NCI-H1930 (cell line): ENCODE measurements around the gene CDS2.

Source experiments
- DNase-seq, 2 experiments: peaks; one replicate each; lab custom pipeline; 2025; lab: John Stamatoyannopoulos, UW

CDS2 gene

DNA sequence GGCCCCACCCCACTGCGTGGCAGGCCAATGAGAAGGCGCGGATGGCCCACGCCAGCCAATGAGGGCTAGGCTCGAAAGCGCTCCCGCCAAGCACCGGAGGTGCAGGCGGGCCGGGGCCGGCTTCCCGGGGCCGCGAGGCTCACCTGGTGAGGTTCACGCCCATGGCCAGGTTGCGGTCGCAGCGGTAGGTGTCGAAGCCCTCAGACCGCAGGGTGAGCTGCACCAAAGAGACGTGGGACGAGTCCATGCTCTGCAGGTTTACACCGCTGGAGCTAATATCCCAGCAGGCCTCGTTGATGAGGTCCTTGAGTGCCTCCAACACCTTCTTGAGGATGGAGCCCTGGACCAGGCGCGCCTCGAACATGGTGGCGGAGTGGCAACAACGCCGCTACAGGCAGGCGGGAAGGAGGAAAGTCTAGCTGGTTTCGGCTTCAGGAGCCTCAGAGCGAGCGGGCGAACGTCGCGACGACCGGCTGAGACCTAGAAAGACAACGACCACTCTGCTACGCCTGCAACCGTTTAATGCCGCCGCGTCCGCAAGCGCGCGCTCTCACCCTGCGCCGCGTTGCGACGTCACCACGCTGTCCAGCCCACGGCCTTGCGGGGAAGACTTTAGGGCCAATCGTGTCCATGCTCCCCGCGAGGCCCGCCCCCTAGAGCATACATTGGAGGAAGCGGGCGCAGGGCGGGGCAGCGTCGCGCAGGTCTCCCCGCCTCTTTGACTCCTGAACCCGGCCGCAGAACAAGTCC is 7.2 kb upstream of the CDS2 start, which contains the start of gene PCNA:
Gene PCNA (minus strand): TSS at position 524 of the 750 bp plus-strand sequence. CDS start 160 bp downstream, at position 364.
- DNase-seq = peak; percentile 94 to 96

DNA sequence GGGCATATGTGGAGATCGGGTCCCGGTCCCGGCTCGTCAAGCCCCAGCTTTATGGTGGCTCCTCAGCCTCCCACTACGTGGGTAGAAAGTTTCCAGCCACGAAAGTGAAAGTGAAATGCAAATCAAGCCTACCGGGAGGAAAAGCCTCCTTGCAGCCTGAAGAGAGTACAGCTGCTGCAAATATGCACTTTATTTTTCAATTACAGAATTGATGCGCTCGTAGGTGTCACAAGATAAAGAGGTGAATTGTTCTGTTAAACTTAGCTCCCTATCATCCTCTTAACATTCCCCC is 6.7 kb upstream of the CDS2 start:
- no peak for DNase-seq

DNA sequence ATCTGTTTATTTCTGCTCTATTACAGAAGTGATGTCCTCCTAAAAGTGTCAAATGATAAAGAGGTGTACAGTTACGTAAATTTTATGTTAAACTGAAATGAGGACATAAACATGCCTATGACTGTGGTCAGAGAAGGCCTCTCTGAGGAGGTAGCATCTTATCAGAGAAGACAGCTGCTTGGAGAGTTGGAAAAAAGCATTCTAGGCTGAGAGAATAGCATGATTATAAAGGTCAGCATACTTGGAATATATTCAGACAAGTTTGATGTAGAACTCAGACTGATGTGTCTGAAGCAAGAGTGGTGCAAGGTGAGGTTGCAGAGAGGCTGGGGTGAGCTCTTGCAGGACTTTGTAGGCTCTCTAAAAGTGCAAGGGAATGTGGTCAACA is 3.9 kb upstream of the CDS2 start:
- DNase-seq = no peak

DNA sequence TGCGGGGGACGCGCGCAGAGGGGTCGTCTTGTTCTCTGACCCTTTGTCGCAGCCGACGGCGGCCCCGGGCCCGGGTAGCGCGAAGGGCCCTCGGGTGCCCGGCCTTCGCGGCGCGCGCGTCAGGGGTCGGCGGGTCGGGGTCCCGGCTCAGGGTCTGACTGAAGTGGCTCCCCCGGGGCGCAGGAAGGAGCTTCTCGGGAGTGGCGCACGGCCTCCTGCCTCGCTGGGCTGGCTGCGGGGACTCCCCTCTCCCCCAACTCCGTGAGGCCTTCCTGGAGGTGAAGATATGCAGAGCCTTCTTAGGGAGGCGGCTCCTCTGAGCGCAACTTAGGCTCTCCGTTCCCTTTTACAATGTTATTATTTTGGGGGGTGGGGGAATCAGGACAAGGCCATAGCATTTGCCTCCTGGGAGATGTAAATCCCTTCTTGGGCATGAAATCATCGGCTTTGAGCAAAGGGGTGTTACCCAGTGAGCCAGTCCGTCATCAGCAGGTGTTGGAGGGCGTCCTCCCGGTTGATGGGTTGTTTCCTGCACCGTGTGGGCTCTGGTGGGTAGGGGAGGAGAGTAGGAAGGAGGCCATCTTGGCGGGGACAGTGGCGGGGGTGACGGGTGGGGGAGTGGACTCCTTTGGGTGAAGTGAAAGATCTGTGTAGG is 523 bp downstream of the CDS2 start:
- peak in 1 of 2 experiments; percentile 14 for DNase-seq

DNA sequence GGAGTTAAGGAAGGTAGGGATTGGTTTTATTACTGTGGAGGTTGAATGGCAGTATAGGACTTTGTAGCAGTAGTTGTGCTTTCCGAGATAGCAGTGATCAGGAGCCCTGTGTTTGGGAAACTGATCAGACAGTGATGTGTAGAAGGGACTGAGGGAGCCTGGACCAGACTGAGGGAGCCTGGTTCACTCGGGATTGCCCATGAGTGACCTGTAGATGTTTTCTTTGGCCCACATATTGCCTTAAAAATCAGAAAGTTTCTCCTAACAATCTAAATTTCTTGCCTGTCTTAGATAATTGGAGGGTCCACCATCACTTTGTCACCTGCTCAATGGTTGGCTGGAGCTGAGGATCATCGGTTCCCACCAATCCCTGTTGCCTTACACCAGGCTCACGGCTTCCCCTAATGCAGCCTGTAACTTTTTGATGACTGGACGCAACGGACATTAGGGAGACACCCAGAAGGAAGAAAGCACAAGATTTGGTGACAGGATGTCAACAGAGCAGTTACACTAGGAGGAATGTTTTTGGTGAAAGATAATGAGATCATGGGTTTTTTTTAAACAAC is 1.1 kb downstream of the CDS2 start:
- no peak for DNase-seq

DNA sequence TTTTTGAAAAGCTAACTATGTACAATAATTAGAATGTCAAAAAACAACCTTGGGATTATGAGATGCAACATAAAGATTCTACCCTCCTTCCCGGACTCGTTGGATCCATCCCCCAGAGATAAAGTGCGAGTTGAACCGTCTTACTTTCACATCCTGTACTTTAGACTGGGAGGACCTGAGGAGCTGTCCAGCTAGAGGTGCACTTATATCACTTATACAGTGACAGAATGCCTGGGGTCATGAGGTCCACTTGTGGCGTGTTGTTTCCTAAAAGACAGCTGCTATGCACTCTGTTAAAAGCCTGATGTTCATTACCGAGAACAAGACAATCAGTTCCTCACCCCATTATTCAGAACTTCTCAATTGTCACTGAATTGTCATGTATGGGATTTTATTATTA is 2.1 kb downstream of the CDS2 start:
- DNase-seq = no peak

- DNase-seq = no peak
These were observed 4.7 kb downstream of the CDS2 start for GRCh38 chr20:5131502-5131901.

- DNase-seq = no peak
These were observed 7.2 kb downstream of the CDS2 start for GRCh38 chr20:5133998-5134397.

GRCh38 chr20:5135363-5136012 is 8.7 kb downstream of the CDS2 start:
- no peak for DNase-seq

DNA sequence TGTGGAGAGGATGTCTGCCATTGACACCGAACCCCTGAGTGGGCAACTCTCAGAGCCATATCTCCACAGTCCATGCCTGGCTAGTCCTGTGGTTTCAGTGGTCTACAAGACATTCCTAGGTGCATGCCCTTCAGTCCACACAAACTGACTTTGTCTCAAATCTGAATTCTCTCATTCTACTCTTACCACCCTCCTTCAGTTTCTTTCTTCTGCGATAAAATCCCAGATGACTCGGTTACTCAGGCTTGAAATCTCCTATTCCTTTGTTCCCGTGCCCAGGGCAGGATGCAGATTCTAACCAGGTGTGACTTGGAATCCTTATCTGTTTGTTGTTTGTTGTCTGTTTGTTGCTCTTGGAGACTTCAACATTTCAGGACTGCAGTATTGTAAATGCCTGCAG is 9.3 kb downstream of the CDS2 start:
- DNase-seq = no peak

DNA sequence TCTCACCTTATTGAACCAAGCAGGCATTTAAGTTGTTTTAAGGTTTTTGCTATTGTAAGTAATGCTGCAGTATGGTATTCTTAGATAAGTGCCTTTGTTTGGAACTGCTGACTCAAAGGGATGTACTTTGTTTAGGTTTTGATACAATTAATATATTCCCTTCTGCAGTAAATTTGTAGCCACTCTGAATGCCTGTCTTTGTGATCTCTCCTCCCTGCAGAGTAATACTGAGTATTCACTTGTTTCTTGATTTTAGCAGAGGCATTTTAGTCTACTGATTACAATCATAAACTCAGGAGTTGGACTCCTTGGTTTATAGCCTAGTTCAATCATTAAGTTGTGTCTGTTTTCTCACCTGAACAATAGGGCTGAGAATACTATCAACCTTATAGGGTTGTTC is 13.4 kb downstream of the CDS2 start:
- DNase-seq = no peak

- DNase-seq = no peak
These were observed 14.8 kb downstream of the CDS2 start for GRCh38 chr20:5141615-5142014.

- no peak for DNase-seq
These were observed 17.0 kb downstream of the CDS2 start for GRCh38 chr20:5143851-5144250.

DNA sequence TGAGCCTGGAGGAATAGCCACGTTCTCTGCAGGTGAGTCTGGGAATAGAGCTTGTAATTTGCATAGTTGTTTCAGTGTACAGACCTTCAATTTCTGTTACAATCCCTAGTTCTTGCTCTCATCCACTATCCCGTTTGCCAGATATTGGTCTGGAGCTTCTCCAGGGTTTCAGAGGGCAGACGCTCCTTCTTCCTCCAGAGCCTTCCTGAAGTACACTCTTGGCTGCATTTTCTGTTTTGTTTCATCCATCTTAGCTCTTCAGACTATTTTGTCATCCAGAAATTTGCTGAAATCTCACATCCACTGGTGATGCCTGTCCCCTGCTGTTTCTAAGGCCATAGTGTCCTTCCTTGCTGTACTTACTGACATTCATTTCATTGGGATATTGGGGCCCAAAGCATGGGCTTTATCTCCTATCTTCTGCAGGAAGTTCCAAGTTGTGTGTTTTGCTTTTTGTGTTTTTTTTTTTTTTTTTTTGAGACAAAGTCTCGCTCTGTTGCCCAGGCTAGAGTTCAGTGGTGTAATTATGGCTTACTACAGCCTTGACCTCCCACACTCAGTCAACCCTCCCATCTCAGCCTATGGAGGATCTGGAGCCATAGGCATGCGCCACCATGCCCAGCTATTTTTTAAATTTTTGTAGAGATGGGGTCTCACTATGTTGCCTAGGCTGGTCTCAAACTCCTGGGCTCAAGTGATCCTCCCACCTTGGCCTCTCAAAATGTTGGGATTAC is 18.7 kb downstream of the CDS2 start:
- DNase-seq = no peak

GRCh38 chr20:5146099-5146668 is 19.4 kb downstream of the CDS2 start:
- no peak for DNase-seq

DNA sequence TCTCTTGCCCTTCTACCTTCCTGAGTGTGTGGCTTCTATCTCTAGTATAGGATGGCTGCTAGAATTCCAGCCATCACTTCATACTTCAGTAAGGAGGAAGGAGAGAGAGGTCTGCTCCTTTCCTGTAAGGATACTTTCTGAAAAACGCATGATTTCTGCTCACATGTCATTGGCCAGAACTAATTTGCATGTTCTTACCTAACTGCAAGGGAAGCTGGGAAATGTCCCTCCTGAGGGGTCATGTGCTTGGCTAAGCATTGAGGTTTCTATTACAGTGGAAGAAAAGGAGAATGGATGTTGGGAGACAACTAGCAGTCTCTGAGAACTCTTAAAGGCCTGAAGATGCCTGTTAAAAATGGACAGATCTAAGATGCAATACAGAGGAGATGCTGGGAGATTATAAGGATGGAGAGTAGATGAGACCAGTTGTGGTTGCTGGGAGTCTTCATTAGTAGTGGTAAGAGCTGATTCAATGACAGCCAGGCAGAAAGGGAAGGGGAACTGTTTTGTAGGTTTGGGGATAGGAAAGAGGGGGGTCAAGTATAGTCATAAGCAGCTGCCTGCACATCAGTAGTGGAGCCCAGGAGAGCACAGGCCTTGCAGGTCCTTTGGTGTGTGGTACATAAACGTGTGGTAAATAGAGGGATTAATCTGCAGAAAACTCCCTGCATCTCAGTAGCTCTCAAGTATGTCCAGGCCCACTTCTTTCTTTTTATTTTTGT is 20.2 kb downstream of the CDS2 start:
- no peak for DNase-seq

DNA sequence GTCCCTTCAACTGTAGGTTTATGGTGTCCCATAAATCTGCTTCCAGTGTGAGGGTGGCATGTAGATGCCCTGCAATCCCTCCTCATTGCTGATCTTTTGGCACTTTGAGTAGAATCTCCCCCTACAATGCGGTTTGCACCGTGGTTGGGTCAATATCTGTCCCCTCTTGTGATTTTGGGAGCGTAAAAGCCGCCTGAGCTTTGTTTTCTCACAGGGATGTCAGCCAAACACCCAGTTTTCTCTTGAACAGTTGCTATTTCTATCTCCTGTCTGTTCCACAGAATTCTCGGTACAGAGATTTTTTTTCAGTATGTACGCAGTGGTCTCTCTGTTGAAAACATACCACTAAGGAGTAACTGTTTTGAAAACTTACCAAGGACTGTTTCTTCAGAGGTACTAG is 21.8 kb downstream of the CDS2 start:
- DNase-seq = no peak

DNA sequence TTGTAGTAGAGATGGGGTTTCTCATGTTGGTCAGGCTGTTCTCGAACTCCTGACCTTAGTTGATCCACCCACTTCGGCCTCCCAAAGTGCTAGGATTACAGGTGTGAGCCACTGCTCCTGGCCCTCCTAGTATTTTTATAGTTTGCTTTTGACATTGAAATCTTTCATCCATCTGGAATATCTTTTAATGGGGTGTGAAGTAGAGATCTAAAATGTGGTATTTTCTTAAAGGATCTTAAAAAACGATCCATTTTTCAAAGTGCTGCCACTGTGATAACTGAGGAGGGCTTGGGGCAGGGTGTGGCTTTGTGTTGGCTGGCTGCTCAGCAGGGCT is 23.1 kb downstream of the CDS2 start:
- DNase-seq = no peak

GRCh38 chr20:5150226-5151076 is 23.6 kb downstream of the CDS2 start:
- no peak for DNase-seq

DNA sequence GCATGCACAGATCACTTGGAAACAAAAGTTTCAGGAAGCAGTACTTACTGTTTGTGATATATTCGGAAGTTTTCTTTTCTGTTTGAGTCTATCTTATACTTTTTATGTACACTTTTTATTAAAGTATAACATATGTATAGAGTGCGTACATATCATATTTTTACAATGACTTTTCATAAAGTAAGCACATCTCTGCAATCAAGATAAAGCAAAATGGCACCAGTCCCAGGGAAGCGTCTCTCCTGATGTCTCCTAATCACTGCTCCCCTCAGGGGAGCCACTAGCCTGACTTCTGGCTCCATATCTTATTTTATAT is 26.3 kb downstream of the CDS2 start:
- no peak for DNase-seq
